Immature natural killer cell (primary cell): ENCODE measurements around the gene ADAM21. TPM values are rescaled to one million over a fixed set of nuclear protein-coding genes. Genes with fewer than 3 reads are reported as not detected.

Experiments used
- polyA plus RNA-seq, 3 donors: library from polyadenylated mRNA; unstranded; fragments of 300-500 nt; fragmentation: Illumina TruSeq; gene quantifications; one replicate each; pipeline ENCODE4 v1.2.3, GENCODE V29; 2021

Gene ADAM21
- polyA plus RNA-seq, 3 donors from 2014 or later: 0.07 to 0.30 TPM; not detected in 1

Other genes with a start within 250 kb of the ADAM21 start
- 10 to 100 TPM; 41.4 to 64.6 (median 52.4) TPM for gene COX16, start 92.5 kb upstream of the ADAM21 start, polyA plus RNA-seq
- 10 to 100 TPM; 14.0 to 18.3 (median 17.5) TPM for gene SYNJ2BP, start 35.1 kb upstream of the ADAM21 start, polyA plus RNA-seq
- not detected for gene ADAM20, start 82.8 kb downstream of the ADAM21 start, polyA plus RNA-seq
- 10 to 100 TPM; 21.3 to 37.3 (median 28.5) TPM for gene MED6, start 148.5 kb downstream of the ADAM21 start, polyA plus RNA-seq
- 1 to 10 TPM in 2 of 3 donors, under 1 TPM in 1; 0.98 to 1.4 (median 1.3) TPM for gene TTC9, start 189.7 kb downstream of the ADAM21 start, polyA plus RNA-seq